NCI-H1092 treated with DMSO at 0.1 percent for 48 hours (cell line): ENCODE data around the gene PWWP2B.

Experiments used
- DNase-seq: peaks from one replicate; lab custom pipeline; 2025; lab: John Stamatoyannopoulos, UW

Gene PWWP2B

DNA sequence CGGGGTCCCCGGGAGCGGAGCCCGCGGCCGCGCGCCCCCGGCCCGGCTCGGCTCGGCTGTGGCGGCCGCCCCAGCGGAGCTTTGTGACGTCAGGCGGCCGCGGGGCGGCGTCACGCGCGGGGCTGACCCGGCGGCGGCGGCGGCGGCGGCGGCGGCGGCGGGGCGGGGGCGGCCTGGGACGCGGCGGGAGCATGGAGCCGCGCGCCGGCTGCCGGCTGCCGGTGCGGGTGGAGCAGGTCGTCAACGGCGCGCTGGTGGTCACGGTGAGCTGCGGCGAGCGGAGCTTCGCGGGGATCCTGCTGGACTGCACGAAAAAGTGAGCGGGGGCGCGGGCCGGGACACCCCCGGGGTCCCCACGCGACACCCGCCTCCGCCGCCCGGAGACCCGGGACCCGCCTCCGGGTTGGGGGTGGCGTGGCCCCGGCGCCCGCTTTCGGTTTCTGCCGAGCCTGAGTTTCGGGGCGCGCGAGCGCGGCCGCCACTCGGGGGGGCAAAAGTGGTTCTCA lies at the start of gene PWWP2B:
Gene PWWP2B, plus strand, starts transcription at position 165 of the 506 bp plus-strand sequence. Its CDS starts 27 bp downstream, at position 192.
- no peak for DNase-seq

GRCh38 chr10:132347211-132347930 lies 49.6 kb upstream of the PWWP2B start:
- no peak for DNase-seq

- no peak for DNase-seq
These were observed 49.1 kb upstream of the PWWP2B start for GRCh38 chr10:132347931-132348267.

DNA sequence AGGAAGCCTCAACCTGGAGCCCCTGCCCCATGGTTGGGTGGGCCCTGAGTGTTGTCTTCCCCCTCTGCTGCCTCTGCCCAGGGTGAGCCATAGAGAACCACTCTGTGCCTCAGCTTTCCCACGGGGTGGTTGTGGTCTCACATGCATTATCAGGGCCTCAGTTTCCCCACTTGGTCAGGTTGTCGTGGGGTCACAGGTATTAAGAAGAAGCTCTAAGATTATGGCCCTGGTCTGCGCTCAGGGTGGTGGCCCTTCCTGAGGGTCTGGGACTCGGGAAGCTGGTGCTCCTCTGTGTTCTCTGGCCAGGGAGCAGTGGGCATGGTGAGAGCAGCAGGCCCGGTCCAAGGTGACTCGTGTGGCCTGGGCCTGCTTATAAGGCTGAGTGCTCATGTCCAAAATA lies 47.2 kb upstream of the PWWP2B start:
- DNase-seq: no peak

GRCh38 chr10:132350391-132350790 lies 46.6 kb upstream of the PWWP2B start:
- DNase-seq: no peak

- DNase-seq: no peak
These were observed 46.1 kb upstream of the PWWP2B start for GRCh38 chr10:132350946-132351345.

DNA sequence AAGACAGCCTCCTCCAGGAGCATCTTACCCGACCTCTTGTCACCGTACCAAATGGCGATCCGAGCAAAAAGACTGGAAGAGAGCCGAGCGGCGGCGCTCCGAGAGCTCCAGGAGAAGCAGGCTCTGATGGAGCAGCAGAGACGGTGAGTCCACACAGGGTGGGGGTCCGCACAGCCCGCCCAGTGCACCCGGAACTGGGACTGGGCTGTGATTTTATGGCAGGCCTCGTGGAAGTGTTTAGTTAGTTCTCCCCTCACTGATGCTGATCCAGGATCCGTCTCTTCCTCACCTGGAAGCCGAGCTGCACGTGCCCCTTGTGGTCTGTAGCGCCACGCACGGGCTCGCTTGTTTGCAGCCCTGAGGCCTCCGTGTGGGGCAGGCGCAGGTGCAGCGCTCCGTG lies 45.4 kb upstream of the PWWP2B start:
- no peak for DNase-seq

- DNase-seq: peak; percentile 15
These were observed 44.3 kb upstream of the PWWP2B start for GRCh38 chr10:132352462-132353308.

GRCh38 chr10:132353456-132354355 lies 43.3 kb upstream of the PWWP2B start:
- DNase-seq: no peak

- no peak for DNase-seq
These were observed 42.5 kb upstream of the PWWP2B start for GRCh38 chr10:132354356-132355094.

DNA sequence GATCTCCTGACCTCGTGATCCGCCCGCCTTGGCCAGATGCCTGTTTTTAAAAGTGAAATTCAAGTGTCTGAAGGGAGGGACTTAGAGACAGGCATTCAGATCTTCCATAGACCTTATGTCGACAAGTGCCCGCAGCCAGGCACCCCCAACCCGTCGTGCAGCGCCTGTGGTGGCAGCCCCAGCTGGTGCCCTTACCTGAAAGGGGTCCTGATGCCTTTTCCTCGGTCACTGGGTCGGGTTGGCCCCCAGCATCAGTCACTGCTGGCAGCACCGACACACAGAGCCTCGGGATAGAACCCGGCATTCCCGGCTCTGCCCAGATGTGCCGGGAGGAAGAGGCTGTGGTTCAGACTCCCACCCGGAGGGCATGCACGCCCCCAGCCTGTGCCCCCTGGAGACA lies 41.7 kb upstream of the PWWP2B start:
- no peak for DNase-seq

DNA sequence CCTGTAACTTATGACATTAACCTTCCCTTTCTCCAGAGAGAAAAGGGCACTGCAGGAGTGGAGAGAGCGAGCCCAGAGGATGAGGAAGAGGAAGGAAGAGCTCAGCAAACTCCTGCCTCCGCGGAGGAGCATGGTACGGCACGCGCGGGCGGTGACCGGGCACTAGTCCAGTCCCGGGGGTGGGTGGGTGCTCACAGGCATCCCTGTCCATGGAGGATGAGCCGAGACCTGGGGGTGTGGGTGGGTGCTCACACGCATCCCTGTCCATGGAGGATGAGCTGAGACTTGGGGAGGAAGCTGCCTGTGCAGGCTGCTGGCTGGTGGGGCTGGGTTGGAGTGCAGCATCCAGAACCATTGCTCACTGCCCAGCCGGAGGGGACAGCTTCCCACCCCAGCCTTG lies 41.2 kb upstream of the PWWP2B start:
- DNase-seq: no peak

DNA sequence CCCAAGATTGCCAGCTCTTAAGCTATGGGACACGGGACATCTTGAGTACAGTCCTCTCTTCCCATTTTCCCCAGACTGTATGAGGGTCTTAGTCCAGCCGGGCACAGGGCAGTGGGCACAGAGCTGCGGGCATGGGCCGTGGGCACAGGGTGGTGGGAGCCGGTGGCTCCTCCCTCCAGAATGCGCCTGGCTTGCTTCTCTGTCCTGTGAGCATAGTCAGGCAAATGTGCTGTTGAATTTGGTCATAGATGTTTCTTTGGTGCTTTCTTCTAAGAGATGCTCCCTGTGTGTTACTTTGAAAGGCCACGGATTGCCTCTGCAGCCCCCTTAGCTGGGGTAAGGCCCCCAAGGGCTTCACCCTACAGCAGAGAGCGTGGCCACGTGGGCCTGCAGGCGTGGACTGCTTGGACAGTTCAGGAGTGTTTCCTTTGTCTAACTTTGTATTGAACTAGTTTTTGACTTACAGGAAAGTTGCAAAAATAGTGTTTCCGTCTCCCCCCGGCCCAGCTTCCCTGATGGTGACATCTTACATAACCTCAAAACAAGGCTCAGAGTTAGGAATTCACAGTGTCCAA lies 40.3 kb upstream of the PWWP2B start:
- DNase-seq: no peak

DNA sequence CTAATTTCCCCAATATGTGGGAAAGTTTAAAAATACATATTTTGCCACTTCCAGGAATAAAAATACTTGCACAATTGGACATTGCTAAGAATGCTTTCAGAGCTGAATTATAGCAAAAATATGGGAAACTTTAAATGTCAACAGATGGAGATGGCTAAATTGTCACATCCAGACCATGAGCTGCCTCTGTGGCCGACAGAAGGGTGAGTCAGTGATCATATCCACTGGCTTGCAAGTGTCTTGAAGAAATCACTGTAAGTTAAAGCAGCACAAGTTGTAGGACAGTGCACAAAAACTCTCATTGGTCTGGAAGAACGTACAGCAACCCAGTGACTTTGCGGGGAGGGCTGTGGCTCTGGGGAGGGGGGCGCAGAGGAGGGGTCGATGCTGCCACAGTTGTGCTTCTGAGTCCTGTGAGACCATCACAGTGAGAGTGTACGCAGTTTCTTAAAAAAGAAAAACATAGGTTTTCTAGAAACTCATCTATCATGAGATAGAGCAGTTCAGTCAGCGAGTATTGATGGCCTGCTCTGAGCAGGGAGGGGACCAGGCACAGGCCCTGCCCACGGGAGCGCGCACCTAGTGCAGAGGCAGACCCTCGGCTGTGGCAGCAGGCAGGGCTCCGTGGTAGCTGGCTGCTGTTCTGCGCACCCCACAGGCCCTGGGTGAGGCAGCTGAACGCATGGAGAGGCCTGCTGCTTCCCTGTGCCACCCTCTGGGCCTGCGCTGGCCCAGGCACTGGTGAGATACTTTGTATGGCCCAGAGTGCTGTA lies 39.5 kb upstream of the PWWP2B start:
- DNase-seq: no peak

DNA sequence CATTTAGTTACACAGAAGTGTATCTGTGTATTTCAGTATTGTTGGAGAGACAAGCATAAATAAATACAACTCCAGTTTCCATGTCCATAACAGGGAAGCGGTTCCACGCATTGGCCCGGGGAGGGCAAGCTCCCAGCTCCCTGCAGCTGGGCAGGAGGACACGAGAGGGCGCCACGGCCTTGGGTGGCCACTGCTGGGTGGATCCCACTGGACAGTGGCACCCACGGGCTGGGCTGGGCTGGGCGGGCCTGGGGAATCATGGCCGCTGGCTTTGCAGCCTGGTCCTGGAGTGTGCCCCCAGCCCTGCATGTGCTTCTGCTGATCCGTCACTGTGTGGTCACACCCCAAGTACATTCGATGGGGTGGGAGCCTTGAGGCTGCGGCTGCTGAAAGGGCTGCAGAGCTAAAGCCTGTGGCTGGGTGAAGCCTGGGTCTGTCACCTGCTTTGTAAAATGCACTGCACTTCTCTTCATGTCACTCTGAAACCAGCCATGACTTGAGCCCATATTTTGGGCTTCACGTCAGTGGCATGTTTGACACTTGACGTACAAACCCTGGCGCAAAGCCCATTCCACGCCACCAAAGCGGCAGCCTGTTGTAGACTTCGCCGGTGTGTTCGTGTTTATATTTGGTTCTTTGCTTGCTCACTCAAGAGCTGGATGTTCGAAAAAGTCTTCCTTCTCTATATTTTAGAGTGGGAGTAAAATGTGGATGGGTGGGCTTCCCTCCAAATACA lies 37.5 kb upstream of the PWWP2B start:
- DNase-seq: no peak

GRCh38 chr10:132360766-132361447 lies 36.1 kb upstream of the PWWP2B start:
- DNase-seq: no peak

GRCh38 chr10:132361581-132362101 lies 35.4 kb upstream of the PWWP2B start:
- no peak for DNase-seq

GRCh38 chr10:132362151-132362611 lies 34.8 kb upstream of the PWWP2B start:
- DNase-seq: no peak

DNA sequence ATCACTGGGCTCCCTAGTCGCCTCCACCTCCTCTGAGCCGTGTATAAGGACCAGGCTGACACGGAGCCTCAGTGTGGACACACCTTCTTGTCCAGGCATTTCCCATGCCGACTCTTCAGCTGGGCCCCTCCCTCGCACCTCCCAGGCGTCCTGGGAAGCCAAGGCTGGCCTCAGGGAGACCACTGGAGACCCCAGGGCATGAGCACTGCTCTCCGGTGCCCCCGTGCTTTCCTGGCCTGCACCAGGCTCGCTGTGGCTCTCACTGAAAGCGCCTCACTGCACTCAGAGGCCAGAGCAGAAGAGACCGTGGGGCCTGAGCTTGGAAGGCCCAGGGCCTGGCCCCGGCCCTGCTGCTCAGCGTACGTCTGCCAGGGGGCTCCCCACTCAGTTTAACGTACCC lies 33.6 kb upstream of the PWWP2B start:
- no peak for DNase-seq
